GM19023 (cell line): ENCODE results near the gene P2RY8.

Source experiments
- ATAC-seq: cut with Tn5 transposase; IDR thresholded peaks from one replicate; pipeline ENCODE4 v1.9.1; 2021; ENCODE audit warnings: mild to moderate bottlenecking, moderate library complexity; ENCODE audit not compliant: unreplicated experiment

P2RY8 gene

GRCh38 chrX:1421433-1422134 is 115.4 kb downstream of the P2RY8 start:
- no peak for ATAC-seq

GRCh38 chrX:1420371-1420770 is 116.6 kb downstream of the P2RY8 start:
- ATAC-seq: no peak

GRCh38 chrX:1419545-1420355 is 117.2 kb downstream of the P2RY8 start:
- no peak for ATAC-seq

- no peak for ATAC-seq
Measured at GRCh38 chrX:1418901-1419544, 118.0 kb downstream of the P2RY8 start.

DNA sequence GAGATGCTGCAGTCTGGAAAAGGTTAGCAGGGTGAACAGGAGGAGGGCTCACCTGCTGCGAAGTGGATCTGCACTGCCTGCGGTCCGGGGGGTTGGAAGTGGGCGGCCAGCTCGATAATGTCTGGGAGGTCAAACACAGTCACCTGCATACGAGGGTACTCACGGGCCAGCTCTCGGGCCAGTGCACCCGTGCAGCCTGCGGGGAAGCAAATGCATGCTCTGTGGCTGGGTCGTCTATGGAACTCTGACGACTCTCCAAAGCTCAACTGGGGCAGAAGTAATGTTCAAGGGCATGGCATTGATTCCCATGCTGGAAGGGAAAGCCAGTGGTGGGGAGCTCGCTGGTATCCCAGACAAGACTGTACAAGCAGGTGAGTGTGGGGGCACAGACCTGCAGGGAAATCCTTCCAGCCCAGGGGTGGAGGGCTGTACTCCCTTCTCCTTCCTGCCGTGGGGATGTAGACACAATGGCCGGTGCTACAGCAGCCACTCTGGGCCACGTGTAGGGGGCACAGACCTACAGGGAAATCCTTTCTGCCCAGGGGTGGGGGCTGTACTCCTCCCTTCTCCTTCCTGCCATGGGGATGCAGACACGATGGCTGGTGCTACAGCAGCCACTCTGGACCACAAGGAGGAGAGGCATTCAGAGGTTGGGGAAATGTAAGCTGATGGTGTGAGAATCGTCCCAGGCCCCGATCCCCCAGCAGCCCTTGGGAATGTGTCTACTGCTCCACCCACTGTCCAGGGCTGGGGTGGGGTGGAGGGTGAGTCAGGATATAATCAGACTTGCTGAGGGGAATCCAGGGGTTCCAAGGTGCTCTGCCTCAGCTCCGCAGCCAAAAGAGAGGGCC is 118.8 kb downstream of the P2RY8 start:
- no peak for ATAC-seq

GRCh38 chrX:1416965-1417760 is 119.8 kb downstream of the P2RY8 start:
- ATAC-seq: no peak

DNA sequence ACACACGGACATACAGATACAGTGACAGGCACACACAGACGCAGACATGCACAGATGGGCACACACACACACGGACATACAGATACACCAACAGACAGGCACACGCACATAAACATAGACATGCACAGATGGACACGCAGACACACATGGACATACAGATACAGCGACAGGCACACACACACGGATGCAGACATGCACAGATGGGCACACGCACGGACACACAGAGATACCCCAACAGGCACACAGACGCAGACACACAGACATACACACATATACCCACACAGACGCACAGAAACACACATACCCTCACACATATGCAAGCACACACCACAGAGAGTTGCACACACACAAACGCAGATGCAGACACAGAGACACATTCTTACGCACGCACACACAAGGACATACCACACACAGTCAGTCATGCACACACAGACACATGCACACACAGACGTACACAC is 120.6 kb downstream of the P2RY8 start:
- ATAC-seq: no peak
